IMR-90 (cell line): ENCODE data around the gene CEBPA. TPM values are rescaled to one million over a fixed set of nuclear protein-coding genes. Genes with fewer than 3 reads are reported as not detected.

Experiments
- ATAC-seq: fragments of 200-7000 bp; cut with Tn5 transposase; 2 replicates; pipeline ENCODE4 v1.9.1; 2020; ENCODE audit warnings: low read depth, mild to moderate bottlenecking, moderate library complexity
- BruUV-seq: library from RNA; stranded (reverse); fragments of 400-500 nt; replicated peaks from 2 replicates; lab custom pipeline; 2021; lab: Mats Ljungman, UMichigan
- CTCF ChIA-PET: fragments of 300-600 bp; formaldehyde crosslinking; extraction: SDS; loops from one replicate; lab custom pipeline; 2021; ENCODE audit warnings: antibody characterized with exemption; lab: Yijun Ruan, JAX
- POLR2A ChIA-PET: fragments of 300-600 bp; sonication (Branson Sonifier 250); formaldehyde crosslinking; loops from one replicate; lab custom pipeline; 2022; ENCODE audit warnings: antibody characterized with exemption; ENCODE audit not compliant: unreplicated experiment; lab: Charles Lee
- DNase-seq: peaks from one replicate; pipeline ENCODE4 v3.0.0; 2013
- H2AFZ ChIP-seq: replicated peaks from 2 replicates; pipeline ENCODE3; 2013; ENCODE audit warnings: low read length, mild to moderate bottlenecking; ENCODE audit not compliant: poor library complexity
- H2AK5ac ChIP-seq: 2 replicates; pipeline ENCODE4 v1.6.1; 2013; ENCODE audit warnings: low read depth, low read length, inconsistent platforms
- H2AK9ac ChIP-seq: replicated peaks from 2 replicates; pipeline ENCODE3; 2013; ENCODE audit warnings: mild to moderate bottlenecking, low read depth, low read length, moderate library complexity; ENCODE audit not compliant: poor library complexity
- H2BK120ac ChIP-seq: 2 replicates; pipeline ENCODE4 v1.6.1; 2013; ENCODE audit warnings: low read depth, low read length, inconsistent platforms
- H2BK15ac ChIP-seq: 3 replicates; pipeline ENCODE4 v1.6.1; 2013; ENCODE audit warnings: low read depth, low read length, inconsistent platforms
- H2BK20ac ChIP-seq: 2 replicates; pipeline ENCODE4 v1.6.1; 2013; ENCODE audit warnings: low read depth, mild to moderate bottlenecking, inconsistent platforms, low read length, moderate library complexity
- H2BK5ac ChIP-seq: 2 replicates; pipeline ENCODE4 v1.6.1; 2013; ENCODE audit warnings: mild to moderate bottlenecking, low read depth, low read length, inconsistent platforms; ENCODE audit not compliant: poor library complexity, severe bottlenecking
- H3K14ac ChIP-seq: replicated peaks from 2 replicates; pipeline ENCODE4 v1.6.1; 2013; ENCODE audit warnings: low read depth, low read length, inconsistent platforms
- H3K18ac ChIP-seq: 2 replicates; pipeline ENCODE4 v1.6.1; 2013; ENCODE audit warnings: low read depth, low read length, control low read depth
- H3K23ac ChIP-seq: 2 replicates; pipeline ENCODE4 v1.6.1; 2013; ENCODE audit warnings: low read depth, low read length, inconsistent platforms
- H3K27ac ChIP-seq: 2 replicates; pipeline ENCODE4 v1.5.1; 2013; ENCODE audit warnings: mild to moderate bottlenecking, control low read depth, low read length; ENCODE audit not compliant: insufficient read depth
- H3K27me3 ChIP-seq: 2 replicates; pipeline ENCODE4 v1.6.1; 2013; ENCODE audit warnings: low read length; ENCODE audit not compliant: control insufficient read depth, insufficient read depth
- H3K36me3 ChIP-seq: 2 replicates; pipeline ENCODE4 v1.6.1; 2013; ENCODE audit warnings: low read length, mixed read lengths; ENCODE audit not compliant: control insufficient read depth, insufficient read depth
- H3K4ac ChIP-seq: 2 replicates; pipeline ENCODE4 v1.6.1; 2013; ENCODE audit warnings: low read depth, low read length, inconsistent platforms
- H3K4me1 ChIP-seq: 2 replicates; pipeline ENCODE4 v1.6.1; 2013; ENCODE audit warnings: low read length, mixed read lengths; ENCODE audit not compliant: control insufficient read depth, insufficient read depth
- H3K4me2 ChIP-seq: 2 replicates; pipeline ENCODE4 v1.6.1; 2013; ENCODE audit warnings: low read depth, mild to moderate bottlenecking, control low read depth, low read length, moderate library complexity
- H3K4me3 ChIP-seq: 2 replicates; pipeline ENCODE4 v1.5.1; 2013; ENCODE audit warnings: low read depth, mild to moderate bottlenecking, control low read depth, low read length, moderate library complexity; ENCODE audit not compliant: insufficient read depth
- H3K56ac ChIP-seq: 2 replicates; pipeline ENCODE4 v1.6.1; 2013; ENCODE audit warnings: low read length, inconsistent platforms; ENCODE audit not compliant: insufficient read depth; ENCODE audit errors: extremely low read depth
- H3K79me1 ChIP-seq, 2 experiments: 2 replicates each; pipeline ENCODE4 v1.6.1; 2013; ENCODE audit warnings: low read length in 2 of 2, inconsistent platforms in 1 of 2, low read depth in 1 of 2
- H3K9ac ChIP-seq: 2 replicates; pipeline ENCODE4 v1.6.1; 2013; ENCODE audit warnings: low read depth, low read length, control low read depth
- H3K9me1 ChIP-seq: 2 replicates; pipeline ENCODE4 v1.6.1; 2013; ENCODE audit warnings: low read length, inconsistent platforms; ENCODE audit not compliant: insufficient read depth
- H3K9me3 ChIP-seq: 2 replicates; pipeline ENCODE4 v1.6.1; 2013; ENCODE audit warnings: low read length; ENCODE audit not compliant: control insufficient read depth, insufficient read depth
- H4K20me1 ChIP-seq: 2 replicates; pipeline ENCODE4 v1.6.1; 2013; ENCODE audit warnings: low read length, inconsistent platforms; ENCODE audit not compliant: insufficient read depth
- H4K5ac ChIP-seq: 2 replicates; pipeline ENCODE4 v1.6.1; 2013; ENCODE audit warnings: mild to moderate bottlenecking, low read depth, low read length, control low read depth
- H4K8ac ChIP-seq, 2 experiments: 2 replicates each; pipeline ENCODE4 v1.6.1; 2013; ENCODE audit warnings: low read depth in 2 of 2, low read length in 2 of 2, control low read depth in 1 of 2, inconsistent platforms in 1 of 2
- H4K91ac ChIP-seq: 2 replicates; pipeline ENCODE4 v1.6.1; 2013; ENCODE audit warnings: low read depth, low read length, inconsistent platforms; ENCODE audit not compliant: insufficient read depth
- CEBPB ChIP-seq: IDR thresholded peaks from 2 replicates; pipeline ENCODE4 v1.6.1; 2012; ENCODE audit warnings: low read depth, low read length, improper control_type of control experiment
- FOS ChIP-seq: fragments of 150-350 bp; IDR thresholded peaks from 2 replicates; pipeline ENCODE4 v1.6.1; 2016; ENCODE audit warnings: low read depth, low read length
- MAFK ChIP-seq: IDR thresholded peaks from 2 replicates; pipeline ENCODE4 v1.6.1; 2012; ENCODE audit warnings: low read depth, low read length, improper control_type of control experiment
- MXI1 ChIP-seq: IDR thresholded peaks from 2 replicates; pipeline ENCODE4 v1.6.1; 2012; ENCODE audit warnings: low read depth, mild to moderate bottlenecking, low read length, moderate library complexity, borderline replicate concordance
- POLR2A ChIP-seq: IDR thresholded peaks from 2 replicates; pipeline ENCODE4 v1.6.1; 2012; ENCODE audit warnings: mild to moderate bottlenecking, low read depth, low read length
- RAD21 ChIP-seq: IDR thresholded peaks from 2 replicates; pipeline ENCODE4 v1.6.1; 2012; ENCODE audit warnings: low read length, improper control_type of control experiment
- WGBS, 2 experiments: methylation state at CpG; one replicate each; pipeline versions ENCODE4 v1.1.5 to v1.1.7; 2013; ENCODE audit warnings: missing lambda C conversion rate in 2 of 2; ENCODE audit not compliant: insufficient read length in 1 of 2; ENCODE audit errors: extremely low coverage in 2 of 2; 5-methylcytosine and 5-hydroxymethylcytosine counted together
- dilution Hi-C: fragments of 300-500 bp; cut with HindIII; formaldehyde crosslinking; loops from one replicate; pipeline ENCODE4 v1.14.3; 2018; ENCODE audit warnings: low sequenced_read_pairs; ENCODE audit not compliant: unreplicated experiment
- in situ Hi-C: fragments of 300-500 bp; cut with MboI; formaldehyde crosslinking; loops from 3 replicates; pipeline ENCODE4 v1.14.3; 2019; ENCODE audit warnings: low sequenced_read_pairs, inconsistent platforms, mixed read lengths
- intact Hi-C: fragments of 100-400 bp; cut with micrococcal nuclease; formaldehyde crosslinking; loops from 2 replicates; pipeline ENCODE4 v1.10.0; 2022
- polyA plus RNA-seq, 3 experiments: library from polyadenylated mRNA; depleted of rRNA; stranded (reverse); fragments of >200 nt; gene quantifications; 2 replicates each; pipeline ENCODE4 v1.2.3, GENCODE V29; 2012; ENCODE audit warnings: low replicate concordance in 1 of 3
- total RNA-seq: library from RNA; depleted of rRNA; stranded (reverse); fragments of >200 nt; gene quantifications from 2 replicates; pipeline ENCODE4 v1.2.3, GENCODE V29; 2012

CEBPA gene
- total and polyA plus RNA-seq, 2 of the 4 experiments (the other 2 are of a cell fraction), result under 0.01 to 0.09 TPM

DNA sequence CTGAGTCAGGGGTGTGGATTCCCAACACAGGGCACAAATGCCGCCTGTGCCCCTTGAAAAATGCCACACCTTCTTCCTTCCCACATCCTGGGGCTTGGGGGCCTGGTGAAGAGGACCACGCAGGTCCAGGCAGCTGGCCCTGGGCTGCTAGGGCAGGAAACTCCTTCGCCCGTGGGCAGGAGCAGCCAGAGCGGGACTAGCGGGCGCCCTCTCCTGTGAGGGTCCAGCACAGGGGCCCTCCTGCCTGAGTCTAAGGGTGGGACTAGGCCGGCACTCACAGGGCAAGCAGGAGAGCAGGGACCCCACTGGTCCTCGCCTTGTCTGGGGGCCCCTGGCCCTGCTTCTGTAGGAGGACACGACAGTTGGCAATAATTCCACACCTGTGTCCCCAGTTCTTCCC lies 7.5 kb upstream of the CEBPA start:
- no peak overlapping the region for H4K8ac ChIP-seq
- H3K4ac ChIP-seq, result no peak overlapping the region
- no peak for ATAC-seq
- ChIA-PET CTCF (no interaction called here), POLR2A (no interaction called here)
- no peak overlapping the region for H2AFZ ChIP-seq
- BruUV-seq, result no TSS peak
- no peak overlapping the region for H3K9ac ChIP-seq
- H3K27me3 ChIP-seq, result peaks cover 18% of the 10 kb centered on the region
- H2BK120ac ChIP-seq, result no peak overlapping the region
- no peak for DNase-seq
- H3K4me2 ChIP-seq, result no peak overlapping the region
- in situ Hi-C loops, result no loop called here
- no peak overlapping the region for H2BK5ac ChIP-seq
- no peak overlapping the region for H3K27ac ChIP-seq
- WGBS, 2 experiments, result 30% methylated on average over 2 of the region's 10 CpGs; no CpG with 5 or more reads in 1 of the 2 experiments
- no peak overlapping the region for H2BK15ac ChIP-seq
- H2AK9ac ChIP-seq, result no peak overlapping the region
- no peak overlapping the region for H3K56ac ChIP-seq
- no peaks in the 10 kb centered on the region for H4K20me1 ChIP-seq
- H2AK5ac ChIP-seq, result no peak overlapping the region
- no peaks in the 10 kb centered on the region for H3K4me1 ChIP-seq
- no peak overlapping the region for H3K23ac ChIP-seq
- intact Hi-C loops, result no loop called here
- TF ChIP-seq CEBPB (no peak), POLR2A (no peak), MAFK (no peak), FOS (no peak), MXI1 (no peak), RAD21 (no peak)
- H4K5ac ChIP-seq, result no peak overlapping the region
- H4K91ac ChIP-seq, result no peak overlapping the region
- dilution Hi-C loops, result no loop called here
- H3K4me3 ChIP-seq, result no peak overlapping the region
- no peaks in the 10 kb centered on the region for H3K9me3 ChIP-seq
- no peak overlapping the region for H3K14ac ChIP-seq
- no peaks in the 10 kb centered on the region for H3K36me3 ChIP-seq
- no peaks in the 10 kb centered on the region for H3K79me1 ChIP-seq
- no peaks in the 10 kb centered on the region for H3K9me1 ChIP-seq
- H2BK20ac ChIP-seq, result no peak overlapping the region
- H3K18ac ChIP-seq, result no peak overlapping the region
